Lower leg skin (tissue), 4 donors: ENCODE data around the gene HOXC10. TPM values are rescaled to one million over a fixed set of nuclear protein-coding genes. Genes with fewer than 3 reads are reported as not detected.
A peak's percentile ranks its signal among the peaks of the same experiment; 100 is the strongest.

Experiments used
- DNase-seq, 2 donors: peaks; one replicate each; pipeline ENCODE4 v3.0.0-alpha.2; 2019; ENCODE audit warnings: low spot score in 2 of 2
- H3K4me3 ChIP-seq: fragments of 200-600 bp; sonication (generic); 2 replicates; pipeline ENCODE4 v1.5.1; 2017; ENCODE audit warnings: mild to moderate bottlenecking, low read depth; ENCODE audit not compliant: poor library complexity, severe bottlenecking
- POLR2A ChIP-seq, 2 donors: fragments of 450-650 bp; IDR thresholded peaks; one replicate each; pipeline ENCODE4 v1.6.1; 2016 to 2017; ENCODE audit warnings: antibody characterized with exemption in 2 of 2, mild to moderate bottlenecking in 1 of 2, moderate library complexity in 1 of 2
- WGBS, 2 donors: methylation state at CpG; one replicate each; pipeline ENCODE4 v1.1.5; 2018; 5-methylcytosine and 5-hydroxymethylcytosine counted together
- intact Hi-C: fragments of 100-400 bp; cut with DNase I; formaldehyde crosslinking; loops from one replicate; pipeline ENCODE4 v1.15.0; 2023; ENCODE audit warnings: low total_unique reads
- total RNA-seq, 4 donors: library from RNA; depleted of rRNA; stranded (reverse); fragments of >200 nt; gene quantifications; one replicate each; pipeline ENCODE4 v1.1.0, GENCODE V29; 2016
- TF ChIP-seq, protein P1 (sequence below), 3 donors: fragments of 450-650 bp; IDR thresholded peaks; one replicate each; pipeline ENCODE4 v1.5.1; 2016; ENCODE audit warnings: antibody characterized with exemption in 3 of 3, mild to moderate bottlenecking in 3 of 3, moderate library complexity in 2 of 3

Gene HOXC10
- total RNA-seq, 4 donors from 2014 or later: 14.2 to 35.9 (median 23.4) TPM

DNA sequence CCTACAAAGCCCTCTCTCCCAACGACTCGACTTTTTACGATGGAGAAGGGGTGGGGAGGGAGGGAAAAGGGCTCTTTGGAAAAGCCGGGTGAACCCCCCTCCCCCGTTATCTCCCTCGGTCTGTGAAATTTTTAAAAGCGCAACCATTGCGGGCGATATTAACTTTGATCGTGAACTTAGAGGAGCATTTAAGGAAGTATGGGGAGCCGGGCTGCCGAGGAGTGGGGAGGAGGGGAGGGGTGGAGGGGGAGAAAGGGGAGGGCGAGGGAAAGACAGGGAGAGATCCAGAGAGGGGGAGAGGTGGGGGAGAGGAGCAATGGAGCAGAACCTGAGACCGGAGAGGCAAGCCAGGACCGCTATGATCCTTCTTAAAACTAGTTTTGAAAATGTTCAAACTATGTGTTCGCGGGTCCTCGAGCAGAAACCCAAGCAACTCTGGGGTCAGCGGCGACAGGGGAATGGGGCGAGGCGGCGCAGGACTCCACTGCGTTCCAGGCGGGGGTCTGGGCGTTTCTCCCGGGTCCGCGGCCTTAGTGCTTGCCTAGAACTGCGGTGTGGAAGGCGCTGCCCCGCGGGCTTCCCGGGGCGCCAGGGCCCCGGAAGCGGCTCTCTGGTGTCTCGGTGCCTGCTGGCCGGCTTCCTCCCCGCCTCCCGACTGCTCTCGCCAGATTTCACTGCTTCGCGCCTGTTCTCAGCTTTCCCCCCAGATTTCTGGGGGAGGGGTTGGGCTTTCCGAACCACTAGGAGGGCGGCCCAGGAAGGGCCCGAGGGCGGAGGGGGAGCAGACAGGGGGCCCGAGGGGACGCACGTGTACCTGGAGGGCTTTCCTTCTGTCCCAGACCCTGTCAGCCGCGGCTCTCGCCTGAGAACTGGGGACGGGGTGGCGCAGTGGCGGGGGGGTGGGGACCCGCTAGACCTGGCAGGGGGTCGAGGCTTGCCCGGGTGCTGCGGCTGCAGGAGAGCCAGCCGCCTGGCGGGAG is 10.6 kb upstream of the HOXC10 start, which contains the start of gene HOTAIR:
Gene HOTAIR, minus strand, starts transcription at position 871 of the 980 bp plus-strand sequence.
- peak within 1 kb of the TSS; percentile 35 for H3K4me3 ChIP-seq
- intact Hi-C loops: no loop called here
- TF ChIP-seq, protein P1, sequence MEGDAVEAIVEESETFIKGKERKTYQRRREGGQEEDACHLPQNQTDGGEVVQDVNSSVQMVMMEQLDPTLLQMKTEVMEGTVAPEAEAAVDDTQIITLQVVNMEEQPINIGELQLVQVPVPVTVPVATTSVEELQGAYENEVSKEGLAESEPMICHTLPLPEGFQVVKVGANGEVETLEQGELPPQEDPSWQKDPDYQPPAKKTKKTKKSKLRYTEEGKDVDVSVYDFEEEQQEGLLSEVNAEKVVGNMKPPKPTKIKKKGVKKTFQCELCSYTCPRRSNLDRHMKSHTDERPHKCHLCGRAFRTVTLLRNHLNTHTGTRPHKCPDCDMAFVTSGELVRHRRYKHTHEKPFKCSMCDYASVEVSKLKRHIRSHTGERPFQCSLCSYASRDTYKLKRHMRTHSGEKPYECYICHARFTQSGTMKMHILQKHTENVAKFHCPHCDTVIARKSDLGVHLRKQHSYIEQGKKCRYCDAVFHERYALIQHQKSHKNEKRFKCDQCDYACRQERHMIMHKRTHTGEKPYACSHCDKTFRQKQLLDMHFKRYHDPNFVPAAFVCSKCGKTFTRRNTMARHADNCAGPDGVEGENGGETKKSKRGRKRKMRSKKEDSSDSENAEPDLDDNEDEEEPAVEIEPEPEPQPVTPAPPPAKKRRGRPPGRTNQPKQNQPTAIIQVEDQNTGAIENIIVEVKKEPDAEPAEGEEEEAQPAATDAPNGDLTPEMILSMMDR (IDR thresholded peaks at IDR 0.05): no peak
- no peak for TF ChIP-seq POLR2A (IDR thresholded peaks at IDR 0.05)
- WGBS, 2 donors: 0 to 1% methylated on average over 29 to 55 of the region's 63 CpGs
- DNase-seq: peak in 1 of 2 donors; percentile 95

- peak overlapping the region; percentile 35 for H3K4me3 ChIP-seq
- TF ChIP-seq, protein P1 (IDR thresholded peaks at IDR 0.05): no peak
- no peak for TF ChIP-seq POLR2A (IDR thresholded peaks at IDR 0.05)
- DNase-seq: no peak
- WGBS, 2 donors: 2 to 6% methylated on average over 25 of the region's 25 CpGs
- intact Hi-C loops: no loop called here
Observed at GRCh38 chr12:53975064-53975471, 9.9 kb upstream of the HOXC10 start.

GRCh38 chr12:53975479-53976152 is 9.3 kb upstream of the HOXC10 start:
- WGBS, 2 donors: 32 to 37% methylated on average over 31 of the region's 31 CpGs
- no peak for DNase-seq
- H3K4me3 ChIP-seq: no peak overlapping the region
- no peak for TF ChIP-seq POLR2A (IDR thresholded peaks at IDR 0.05)
- TF ChIP-seq, protein P1 (IDR thresholded peaks at IDR 0.05): no peak
- intact Hi-C loops: no loop called here

- DNase-seq: no peak
- intact Hi-C loops: no loop called here
- no peak overlapping the region for H3K4me3 ChIP-seq
- 30 to 31% methylated on average over 21 of the region's 21 CpGs for WGBS, 2 donors
- TF ChIP-seq, protein P1 (IDR thresholded peaks at IDR 0.05): no peak
- no peak for TF ChIP-seq POLR2A (IDR thresholded peaks at IDR 0.05)
Observed at GRCh38 chr12:53976172-53976822, 8.6 kb upstream of the HOXC10 start.

- intact Hi-C loops: no loop called here
- no peak for TF ChIP-seq POLR2A (IDR thresholded peaks at IDR 0.05)
- TF ChIP-seq, protein P1 (IDR thresholded peaks at IDR 0.05): no peak
- no peak overlapping the region for H3K4me3 ChIP-seq
- DNase-seq: no peak
- WGBS, 2 donors: 34 to 50% methylated on average over 9 of the region's 9 CpGs
Observed at GRCh38 chr12:53976823-53977595, 7.9 kb upstream of the HOXC10 start.
